Adipocyte (in vitro differentiated cells): ENCODE data around the gene JAM3.
A peak's percentile ranks its signal among the peaks of the same experiment; 100 is the strongest.

Source experiments
- DNase-seq: peaks from one replicate; pipeline ENCODE4 v3.0.0-alpha.2; 2015; ENCODE audit warnings: low read depth
- H3K27me3 ChIP-seq: replicated peaks from 2 replicates; pipeline ENCODE4 v1.7.0; 2013; ENCODE audit warnings: mild to moderate bottlenecking, low read length, moderate library complexity; ENCODE audit not compliant: control insufficient read depth, insufficient read depth
- H3K36me3 ChIP-seq: 2 replicates; pipeline ENCODE4 v1.7.0; 2013; ENCODE audit warnings: low read length, mild to moderate bottlenecking, moderate library complexity; ENCODE audit not compliant: control insufficient read depth, insufficient read depth, severe bottlenecking
- H3K4me1 ChIP-seq: 2 replicates; pipeline ENCODE4 v1.7.0; 2013; ENCODE audit warnings: mild to moderate bottlenecking, low read length, moderate library complexity; ENCODE audit not compliant: control insufficient read depth, insufficient read depth
- H3K4me3 ChIP-seq: 2 replicates; pipeline ENCODE4 v1.7.0; 2013; ENCODE audit warnings: mild to moderate bottlenecking, low read length, moderate library complexity
- H3K9ac ChIP-seq: 2 replicates; pipeline ENCODE4 v1.7.0; 2013; ENCODE audit warnings: mild to moderate bottlenecking, low read length, moderate library complexity
- H3K9me3 ChIP-seq: 2 replicates; pipeline ENCODE4 v1.7.0; 2013; ENCODE audit warnings: mild to moderate bottlenecking, low read length, moderate library complexity; ENCODE audit not compliant: control insufficient read depth

The JAM3 gene

GRCh38 chr11:134040386-134041302 lies 28.2 kb upstream of the JAM3 start:
- Histone ChIP-seq H3K36me3 (no peaks in the 10 kb centered on the region), H3K4me3 (no peak overlapping the region), H3K4me1 (peaks cover 8% of the 10 kb centered on the region), H3K27me3 (no peaks in the 10 kb centered on the region), H3K9me3 (no peaks in the 10 kb centered on the region), H3K9ac (no peak overlapping the region)
- peak; percentile 92 for DNase-seq

- DNase-seq: no peak
- peaks cover 8% of the 10 kb centered on the region for H3K4me1 ChIP-seq
These were observed 27.5 kb upstream of the JAM3 start for GRCh38 chr11:134041349-134041748.

GRCh38 chr11:134041791-134042696 lies 26.8 kb upstream of the JAM3 start:
- peak; percentile 21 for DNase-seq
- Histone ChIP-seq H3K27me3 (no peaks in the 10 kb centered on the region), H3K4me1 (peaks cover 10% of the 10 kb centered on the region)

More at GRCh38 chr11:134041349-134041748, 27.5 kb upstream of the JAM3 start:
- Histone ChIP-seq H3K9ac (no peak overlapping the region), H3K9me3 (no peaks in the 10 kb centered on the region), H3K4me3 (no peak overlapping the region), H3K27me3 (no peaks in the 10 kb centered on the region), H3K36me3 (no peaks in the 10 kb centered on the region)

GRCh38 chr11:134043821-134044420 lies 25.0 kb upstream of the JAM3 start:
- Histone ChIP-seq H3K4me1 (peaks cover 10% of the 10 kb centered on the region), H3K27me3 (no peaks in the 10 kb centered on the region), H3K36me3 (no peaks in the 10 kb centered on the region), H3K9me3 (no peaks in the 10 kb centered on the region), H3K4me3 (no peak overlapping the region), H3K9ac (no peak overlapping the region)
- DNase-seq: no peak

More at GRCh38 chr11:134041791-134042696, 26.8 kb upstream of the JAM3 start:
- no peaks in the 10 kb centered on the region for H3K36me3 ChIP-seq
- no peaks in the 10 kb centered on the region for H3K9me3 ChIP-seq
- no peak overlapping the region for H3K4me3 ChIP-seq
- no peak overlapping the region for H3K9ac ChIP-seq

- Histone ChIP-seq H3K4me1 (peaks cover 10% of the 10 kb centered on the region), H3K36me3 (no peaks in the 10 kb centered on the region), H3K4me3 (no peak overlapping the region), H3K27me3 (no peaks in the 10 kb centered on the region), H3K9ac (no peak overlapping the region), H3K9me3 (no peaks in the 10 kb centered on the region)
- no peak for DNase-seq
These were observed 24.2 kb upstream of the JAM3 start for GRCh38 chr11:134044514-134045284.

- Histone ChIP-seq H3K9me3 (no peaks in the 10 kb centered on the region), H3K36me3 (no peaks in the 10 kb centered on the region), H3K27me3 (no peaks in the 10 kb centered on the region), H3K4me1 (peaks cover 10% of the 10 kb centered on the region), H3K9ac (no peak overlapping the region), H3K4me3 (no peak overlapping the region)
- DNase-seq: no peak
These were observed 22.9 kb upstream of the JAM3 start for GRCh38 chr11:134045799-134046635.

- DNase-seq: no peak
- Histone ChIP-seq H3K9ac (peak overlapping the region; percentile 59), H3K9me3 (no peaks in the 10 kb centered on the region), H3K27me3 (no peaks in the 10 kb centered on the region), H3K36me3 (no peaks in the 10 kb centered on the region), H3K4me3 (peak overlapping the region; percentile 71), H3K4me1 (peaks cover 10% of the 10 kb centered on the region)
These were observed 22.0 kb upstream of the JAM3 start for GRCh38 chr11:134046681-134047449.

GRCh38 chr11:134047586-134047999 lies 21.3 kb upstream of the JAM3 start:
- no peaks in the 10 kb centered on the region for H3K36me3 ChIP-seq
- DNase-seq: peak; percentile 61
- H3K4me3 ChIP-seq: peak overlapping the region; percentile 71
- H3K4me1 ChIP-seq: peaks cover 10% of the 10 kb centered on the region
- H3K9me3 ChIP-seq: no peaks in the 10 kb centered on the region
- peak overlapping the region; percentile 74 for H3K9ac ChIP-seq
- no peaks in the 10 kb centered on the region for H3K27me3 ChIP-seq

- Histone ChIP-seq H3K27me3 (no peaks in the 10 kb centered on the region), H3K4me1 (peaks cover 10% of the 10 kb centered on the region), H3K9me3 (no peaks in the 10 kb centered on the region), H3K9ac (peak overlapping the region; percentile 74), H3K4me3 (peak overlapping the region; percentile 71), H3K36me3 (no peaks in the 10 kb centered on the region)
- no peak for DNase-seq
These were observed 20.8 kb upstream of the JAM3 start for GRCh38 chr11:134048028-134048427.
